HG02678 (cell line): ENCODE measurements around the gene PRKD2.
A peak's percentile ranks its signal among the peaks of the same experiment; 100 is the strongest.

ENCODE experiments used
- ATAC-seq: cut with Tn5 transposase; IDR thresholded peaks from one replicate; pipeline ENCODE4 v1.9.1; 2021; ENCODE audit warnings: mild to moderate bottlenecking, moderate library complexity; ENCODE audit not compliant: unreplicated experiment

Gene PRKD2

GRCh38 chr19:46725036-46725820 is 8.3 kb upstream of the PRKD2 start:
- no peak for ATAC-seq

DNA sequence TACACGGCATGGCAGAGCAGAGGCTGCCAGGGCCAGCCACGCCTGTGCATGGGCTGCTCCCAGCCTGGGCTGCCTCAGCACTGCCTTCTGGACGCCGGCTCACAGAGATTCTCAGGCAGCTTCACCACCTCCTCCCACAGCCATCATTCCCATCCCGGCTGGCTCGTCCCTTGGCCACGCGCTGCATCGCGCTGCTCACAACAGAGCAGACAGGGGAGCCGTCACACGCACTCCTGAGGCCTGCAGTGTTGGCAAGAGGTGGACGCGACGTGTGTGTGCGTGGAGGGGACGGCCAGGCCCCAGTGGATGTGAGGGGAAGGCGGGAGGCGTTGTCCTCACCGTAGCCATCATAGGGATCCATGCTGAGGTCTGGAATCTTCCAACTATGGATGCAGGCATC is 7.6 kb upstream of the PRKD2 start:
- no peak for ATAC-seq

DNA sequence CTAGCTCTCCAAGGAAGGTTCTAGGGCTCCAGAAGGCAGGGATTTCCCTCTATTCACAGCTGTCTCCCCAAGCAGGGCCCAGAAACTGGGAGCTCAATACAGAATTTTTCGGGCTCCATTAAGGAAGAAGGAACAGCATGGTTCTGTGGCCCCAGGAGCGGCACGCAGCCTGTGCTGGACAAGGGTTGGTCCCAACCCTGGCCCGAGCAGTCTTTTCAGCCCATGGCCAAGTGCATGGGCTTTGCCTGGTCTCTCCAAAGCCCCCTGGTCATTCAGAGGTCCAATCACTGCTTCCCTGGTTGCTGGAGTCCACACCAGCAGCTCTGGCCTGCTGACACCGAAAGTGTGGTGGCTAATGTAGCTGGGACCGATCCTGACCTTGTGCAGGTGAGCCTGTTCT is 6.6 kb upstream of the PRKD2 start:
- no peak for ATAC-seq

GRCh38 chr19:46723023-46723461 is 6.1 kb upstream of the PRKD2 start:
- no peak for ATAC-seq

GRCh38 chr19:46722421-46723022 is 5.6 kb upstream of the PRKD2 start:
- no peak for ATAC-seq

DNA sequence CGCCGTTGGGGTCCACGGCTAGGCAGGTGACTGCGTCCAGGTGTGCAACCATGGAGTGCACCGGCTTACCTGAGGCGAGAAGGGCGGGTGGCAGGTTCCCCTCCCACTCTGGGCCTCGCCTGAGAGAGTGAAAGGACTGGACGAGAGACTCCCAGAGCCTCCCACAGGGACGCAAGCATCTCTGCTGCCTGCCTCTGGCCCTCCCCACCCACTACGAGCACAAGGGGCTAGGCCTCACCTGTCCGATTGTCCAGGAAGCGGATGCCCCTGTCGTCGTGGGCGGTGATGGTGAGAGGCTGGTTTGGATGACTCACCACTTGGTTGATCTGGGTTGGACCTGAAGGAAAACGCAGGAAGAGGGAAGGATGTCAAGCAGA is 5.1 kb upstream of the PRKD2 start:
- no peak for ATAC-seq

DNA sequence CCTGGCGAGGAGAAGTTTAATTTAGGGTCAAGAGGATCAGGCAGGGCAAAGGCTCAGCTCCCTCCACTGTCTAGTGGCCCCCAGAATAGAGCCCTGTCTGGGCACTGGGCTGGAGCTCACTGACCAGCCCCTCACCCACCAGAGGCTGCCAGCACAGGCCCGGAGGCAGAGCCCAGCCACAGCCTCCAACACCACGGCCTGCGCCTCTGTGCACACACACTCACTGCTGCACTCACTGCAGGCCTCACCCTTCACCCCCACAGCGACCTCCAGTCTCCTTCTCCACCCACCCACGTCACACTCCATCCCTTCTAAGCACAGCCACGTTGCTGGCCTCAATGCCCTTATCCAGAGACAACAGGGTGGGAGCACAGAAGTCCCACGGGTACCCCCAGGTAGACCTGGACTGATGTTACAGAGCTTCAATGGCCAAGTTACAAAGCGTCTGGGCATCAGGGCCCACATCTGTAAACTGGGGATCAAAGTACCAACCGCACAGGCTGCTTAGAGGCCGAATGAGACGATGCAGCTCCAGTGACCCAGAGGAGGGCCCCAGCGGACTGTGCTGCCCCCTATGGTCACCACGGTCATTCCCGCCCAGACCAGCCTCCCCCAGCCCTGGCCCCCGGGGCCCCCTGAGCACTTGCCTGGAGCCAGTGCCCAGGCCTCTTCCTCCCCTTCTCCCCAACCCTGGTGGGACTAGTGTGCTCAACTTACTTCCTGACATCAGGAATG is 4.5 kb upstream of the PRKD2 start:
- ATAC-seq: no peak

DNA sequence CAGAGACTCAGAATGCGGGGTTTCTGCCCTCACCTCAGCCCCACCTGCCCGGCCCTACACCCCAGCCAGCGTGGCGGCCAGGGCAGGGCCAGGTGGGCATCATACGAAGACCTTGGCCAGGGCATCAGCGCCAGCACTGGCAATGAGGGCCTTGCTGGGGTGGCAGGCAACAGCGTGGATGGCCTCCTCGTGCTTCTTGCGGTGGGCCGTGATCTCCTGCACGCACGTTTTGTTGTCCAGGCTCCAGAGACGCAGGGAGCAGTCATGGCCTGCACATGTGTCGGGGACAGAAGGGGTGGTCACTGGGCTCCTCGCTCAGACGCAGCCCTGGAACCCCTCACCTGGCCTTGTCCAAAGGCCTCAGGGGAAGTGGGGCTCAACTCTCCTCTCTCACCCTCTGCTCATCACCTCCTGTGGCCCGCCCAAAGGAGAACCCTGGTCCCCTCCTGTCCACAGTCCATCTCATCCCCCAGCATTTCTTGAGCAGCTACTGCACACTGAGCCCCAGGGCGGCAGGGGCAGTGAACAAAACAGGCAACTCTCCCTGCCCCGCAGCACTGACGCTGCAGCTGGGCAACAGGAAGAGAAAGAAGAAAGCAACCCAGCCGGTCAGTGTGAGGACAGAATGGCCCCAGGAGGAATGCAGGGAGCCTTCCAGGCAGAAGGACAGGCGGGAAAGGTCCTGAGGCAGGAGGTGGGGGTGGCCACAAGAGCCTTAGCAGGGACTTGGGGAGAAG is 3.8 kb upstream of the PRKD2 start:
- no peak for ATAC-seq

DNA sequence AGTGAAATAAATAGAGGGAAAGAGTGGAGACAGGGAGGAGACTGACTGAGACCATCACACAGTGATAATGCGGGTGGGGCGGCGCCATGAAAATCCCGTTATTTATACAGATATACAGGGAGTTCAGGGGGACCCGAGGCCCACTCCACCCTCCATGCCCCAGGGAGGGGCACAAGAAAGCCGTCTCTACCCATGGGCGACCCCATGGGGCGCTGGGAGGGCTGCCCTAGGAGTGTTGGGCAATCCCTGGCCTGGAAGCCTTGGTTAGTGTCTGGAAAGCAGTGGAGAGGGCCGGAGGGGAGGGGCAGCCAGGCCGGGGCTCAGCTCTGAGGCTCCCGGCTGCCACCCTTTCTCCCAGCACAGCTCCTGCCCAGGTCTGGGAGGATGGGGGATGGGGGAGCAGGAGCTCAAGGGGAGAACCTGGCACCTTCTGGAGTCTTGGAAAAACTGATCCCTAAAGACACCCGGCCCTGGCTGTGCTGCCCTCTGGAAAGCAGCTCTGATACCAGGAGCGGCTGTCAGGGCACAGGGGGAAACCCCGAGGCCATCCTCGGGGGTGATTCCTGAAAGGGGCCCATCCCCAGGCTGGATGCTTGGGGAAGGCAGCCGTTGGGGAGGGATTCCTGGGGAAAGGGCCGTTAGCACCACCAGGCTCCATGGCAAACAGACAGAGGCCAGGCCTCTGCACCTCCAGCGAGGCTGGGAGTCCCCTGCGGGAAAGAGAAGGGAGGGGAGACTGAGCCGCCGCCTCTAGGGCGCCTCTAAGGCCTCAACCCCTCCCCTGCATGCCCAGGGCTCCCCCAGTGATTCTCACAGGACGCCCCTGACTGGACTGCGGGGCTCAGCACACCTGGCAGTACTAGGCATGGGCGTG is 3.0 kb upstream of the PRKD2 start:
- no peak for ATAC-seq

DNA sequence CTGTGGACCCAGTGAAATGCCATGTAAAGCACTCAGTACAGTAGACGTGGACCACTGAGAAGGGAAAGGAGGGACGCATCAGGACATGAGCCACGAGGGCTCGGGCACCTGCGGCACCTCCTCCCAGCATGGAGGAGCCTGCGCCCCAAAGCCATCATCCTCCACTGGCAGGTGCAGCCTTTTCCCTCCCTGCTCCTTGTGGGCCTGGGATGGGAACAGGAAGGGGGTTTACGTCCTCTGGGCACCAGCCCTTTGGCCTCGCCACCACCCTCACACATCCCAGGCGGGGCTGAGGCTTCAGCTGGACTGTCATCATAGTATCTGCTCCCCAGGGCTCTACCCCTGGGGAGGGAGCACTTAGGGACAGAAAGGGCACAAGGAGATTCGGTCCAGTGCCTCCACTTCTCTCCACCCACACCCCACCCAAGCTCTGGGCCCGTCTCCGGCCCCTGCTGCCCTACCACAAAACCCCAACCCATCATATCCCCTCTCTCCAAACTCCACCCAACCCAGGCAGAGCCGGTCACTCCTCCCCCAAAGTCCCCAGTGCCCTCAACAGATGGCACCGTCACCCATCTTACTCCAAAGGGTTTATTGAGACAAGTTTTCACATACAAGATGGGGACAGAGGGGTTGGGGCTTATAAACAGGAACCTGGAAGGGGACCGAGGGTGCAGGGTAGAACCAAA is 2.2 kb upstream of the PRKD2 start:
- peak; percentile 38 for ATAC-seq

- ATAC-seq: peak; percentile 45
Measured at GRCh38 chr19:46718157-46718933, 1.4 kb upstream of the PRKD2 start.

GRCh38 chr19:46717716-46718143 is 816 bp upstream of the PRKD2 start:
- ATAC-seq: no peak

DNA sequence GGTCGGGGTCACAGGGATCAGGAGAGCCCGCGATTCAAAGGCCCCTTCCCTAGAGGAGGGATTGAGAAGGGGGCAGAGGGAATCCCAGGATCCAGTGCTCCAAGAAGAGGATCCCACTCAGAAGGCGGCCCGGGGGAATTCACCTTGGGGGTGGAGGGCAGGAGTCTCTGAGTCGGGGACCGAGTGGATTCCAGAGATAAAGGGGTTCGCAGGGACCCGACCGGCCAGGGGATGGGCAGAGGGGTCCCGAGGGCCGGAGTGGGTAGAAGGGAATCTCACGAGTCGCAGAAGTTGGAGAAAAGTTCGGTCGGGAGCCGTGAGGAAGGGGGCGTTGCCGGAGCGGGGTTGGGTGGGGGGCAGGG is 261 bp downstream of the PRKD2 start:
- ATAC-seq: no peak

DNA sequence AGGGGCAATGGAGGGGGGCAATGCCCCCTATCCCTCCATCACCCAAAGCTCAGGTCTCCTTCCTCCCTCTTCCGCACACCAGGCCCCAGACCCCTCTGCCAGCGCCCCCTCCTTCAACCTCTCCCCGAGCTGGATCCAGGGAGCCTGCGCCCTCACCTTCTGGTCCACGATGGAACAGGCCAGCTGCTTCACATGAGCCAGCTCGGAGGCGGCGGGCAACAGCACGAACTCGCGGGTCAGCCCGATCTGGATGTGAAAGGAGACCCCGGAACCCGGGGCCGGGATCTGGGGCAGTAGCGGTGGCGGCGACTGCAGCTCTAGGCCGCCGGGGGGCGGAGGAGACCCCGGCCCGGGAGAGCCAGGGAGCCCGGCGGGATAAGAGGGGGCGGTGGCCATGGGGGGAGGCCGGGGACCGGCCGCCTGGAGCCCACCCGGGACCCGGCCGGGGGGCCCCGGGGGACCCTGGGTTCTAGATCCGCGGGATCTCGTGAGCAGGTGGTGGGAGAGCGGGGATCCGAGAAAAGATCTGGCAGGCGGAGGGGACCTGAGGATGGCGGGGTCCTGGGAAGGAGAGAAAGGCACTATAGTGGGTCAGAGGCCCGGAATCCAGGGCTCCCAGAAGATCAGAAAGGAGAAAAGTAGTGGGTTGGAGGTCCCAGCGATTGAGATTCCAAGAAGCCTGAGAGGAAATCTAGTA is 791 bp downstream of the PRKD2 start:
- ATAC-seq: no peak

- ATAC-seq: no peak
Measured at GRCh38 chr19:46715620-46715974, 1.3 kb downstream of the PRKD2 start.

DNA sequence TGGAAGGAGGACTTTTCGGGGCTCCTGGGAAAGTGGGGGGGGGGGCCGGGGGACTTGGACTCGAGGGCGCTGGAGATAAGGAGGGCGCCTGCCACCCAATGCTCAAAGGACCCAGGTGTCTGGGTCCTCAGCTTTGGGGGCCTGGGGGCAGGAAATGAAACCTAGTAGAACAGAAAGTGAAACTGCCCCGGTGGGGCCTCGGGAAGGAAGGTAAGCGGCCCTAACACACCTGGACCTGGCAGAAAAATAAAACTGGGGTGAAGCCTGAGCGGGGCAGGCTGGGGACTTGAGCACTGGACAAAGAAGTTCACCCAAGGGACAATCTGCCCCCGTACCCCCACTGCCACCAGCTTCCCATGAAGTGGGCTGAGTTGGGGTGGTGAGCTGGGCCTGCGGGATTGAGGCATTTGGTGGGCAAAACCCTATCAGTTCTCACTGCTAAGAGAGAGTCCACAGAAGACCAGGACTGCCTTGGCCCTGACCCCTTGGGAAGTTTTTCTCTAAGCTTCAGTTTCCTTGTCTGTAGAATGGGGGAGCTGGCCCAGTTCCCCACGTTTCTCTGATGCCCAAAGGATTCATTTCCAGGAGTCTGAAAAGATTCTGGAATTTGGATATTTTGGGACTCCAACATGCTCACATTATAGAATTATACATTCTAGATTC is 2.3 kb downstream of the PRKD2 start:
- ATAC-seq: no peak

DNA sequence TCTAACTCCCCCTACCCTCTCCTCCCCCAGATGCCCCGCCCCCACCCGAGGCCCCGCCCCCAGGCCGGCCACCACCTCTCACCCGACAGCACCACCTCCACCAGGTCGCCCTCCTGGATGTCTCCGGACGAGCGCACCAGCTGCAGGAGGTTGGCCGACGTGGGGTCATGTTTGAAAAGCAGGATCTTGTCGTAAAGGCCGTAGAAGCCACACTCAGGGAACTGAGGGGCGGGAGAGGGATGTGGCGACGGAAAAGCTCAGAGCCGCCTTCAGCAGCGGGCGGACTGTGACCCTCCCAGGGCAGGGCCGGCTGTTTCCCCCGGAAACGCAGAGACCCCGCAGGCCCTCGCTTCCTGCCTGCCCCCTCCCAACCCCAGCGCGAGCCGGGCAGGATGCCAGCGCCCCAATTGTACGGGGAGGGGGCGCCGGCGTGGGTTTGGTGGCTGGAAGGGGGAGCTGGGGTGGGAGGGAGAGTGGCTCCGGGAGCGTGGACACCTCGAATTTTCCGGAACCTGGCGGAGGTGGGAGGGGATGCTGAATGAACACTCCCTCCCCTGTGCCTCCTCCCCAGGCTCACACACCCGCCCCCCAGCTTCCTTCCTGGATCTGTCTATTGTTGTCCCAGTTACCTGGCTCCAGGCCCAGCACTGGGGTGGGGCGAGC is 3.0 kb downstream of the PRKD2 start:
- ATAC-seq: no peak
